Heart left ventricle (tissue), 13 donors: ENCODE results near the gene KIDINS220.

Source experiments
- CTCF ChIP-seq, 12 donors: fragments of 200-600 bp; sonication (generic) in 4 of 12; IDR thresholded peaks; one replicate each; pipeline versions ENCODE4 v1.5.0 to v1.8.0; 2018 to 2022; ENCODE audit warnings: antibody characterized with exemption in 12 of 12, mild to moderate bottlenecking in 5 of 12
- POLR2A ChIP-seq, 2 donors: fragments of 450-650 bp; IDR thresholded peaks; one replicate each; pipeline ENCODE4 v1.6.1; 2017; ENCODE audit warnings: antibody characterized with exemption in 2 of 2, mild to moderate bottlenecking in 2 of 2, moderate library complexity in 2 of 2
- donor health status: ischemic (EF 13 %, LVEDD 7.1; RV severe dilation, severe dysfunction).
- donor health status: DM: no; HTN: yes; CAD: no.
- donor health status: DM: no; HTN: no; CAD: no.
- donor health status: ischemic (EF 25% LVEDD 6.9; RV normal size, moderate dysfunction).
- donor health status: ischemic (EF 25% LVEDD 5.7; RV mildly dilated, moderate dysfunction).
- donor health status: ischemic (EF 35%, LVEDD 5.7; RV mildly dilated, moderate dysfunction).
- donor health status: nonischemic (EF 11% LVEDD 7.7; RV severe dilation, severe dysfunction).
- donor health status: DM: yes; HTN: yes; CAD: no.
- donor health status: PGD.
- donor health status: ischemic (EF 29% LVEDD 5.4; RV normal size, mild dysfunction).
- donor health status: nonischemic (EF 23%, LVEDD 6.1; RV moderate dilation, normal function).

GRCh38 chr2:8798393-8798792 is 39.0 kb downstream of the KIDINS220 start:
- no peak for TF ChIP-seq POLR2A (IDR thresholded peaks at IDR 0.05)
- TF ChIP-seq CTCF (IDR thresholded peaks at IDR 0.05), result no peak
